HuH-7.5 (cell line): ENCODE measurements around the gene KIF26A.

Experiments used
- DNase-seq: peaks from one replicate; pipeline ENCODE4 v3.0.0; 2011; ENCODE audit warnings: low spot score

The KIF26A gene

DNA sequence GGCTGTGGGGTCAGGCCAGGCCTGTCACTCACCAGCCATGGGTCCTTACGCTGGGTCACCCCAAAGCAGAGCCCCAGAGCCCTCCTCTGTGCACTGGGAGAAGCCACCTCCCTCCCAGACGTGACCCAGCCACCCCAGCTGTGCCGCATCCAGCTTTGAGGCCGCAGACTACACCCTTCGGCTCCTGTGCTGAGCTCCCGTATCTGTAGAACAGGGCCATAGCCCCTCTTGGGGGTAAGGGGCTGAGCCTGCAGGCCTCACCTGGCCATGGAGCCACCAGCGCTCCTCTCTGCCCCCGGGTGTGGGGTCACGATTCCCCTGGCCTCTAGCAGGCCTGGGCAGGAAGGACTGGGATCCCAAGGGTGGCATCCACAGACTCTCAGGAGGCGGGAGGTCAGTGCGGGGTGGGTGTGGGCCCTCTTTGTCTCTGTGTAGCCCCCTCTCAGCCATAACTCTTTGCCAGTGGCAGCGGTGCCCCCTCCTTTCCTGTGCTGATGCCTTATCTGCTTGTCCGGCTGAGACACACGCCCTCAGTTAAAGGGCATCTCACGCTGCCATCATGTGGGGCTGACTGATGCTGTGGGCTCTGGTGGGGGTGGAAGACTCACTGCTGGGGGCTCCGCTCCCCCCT is 36.6 kb upstream of the KIF26A start:
- no peak for DNase-seq

DNA sequence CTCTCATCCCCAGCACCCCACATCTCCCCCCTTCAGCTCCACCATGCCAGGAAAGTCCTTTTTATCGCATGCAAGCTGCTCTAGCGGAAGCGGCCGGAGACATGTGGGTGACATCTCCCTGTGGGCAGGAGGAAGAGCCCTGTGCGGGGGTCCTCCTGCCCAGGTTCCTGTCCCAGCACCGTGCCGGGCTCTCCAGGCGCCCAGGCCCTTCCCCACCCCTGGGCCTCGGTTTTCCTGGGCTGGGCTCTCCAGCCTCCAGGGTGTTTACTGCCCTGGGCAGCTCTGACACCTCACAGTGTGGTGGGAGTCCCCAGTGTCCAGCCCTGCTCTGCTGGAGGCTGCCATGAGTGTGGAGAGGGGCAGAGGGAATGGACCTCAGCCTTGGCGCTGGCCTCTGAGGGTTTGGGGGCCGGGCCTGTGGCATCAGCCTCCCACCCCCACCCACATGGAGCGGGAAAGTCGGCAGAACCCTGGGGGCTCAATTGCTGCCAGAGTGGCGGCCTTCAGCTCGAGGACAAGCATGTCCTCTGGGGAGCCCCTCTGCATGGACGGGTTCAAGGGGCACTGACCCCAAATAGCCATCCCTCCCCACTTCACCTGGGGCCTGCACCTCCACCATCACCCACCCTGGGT is 36.0 kb upstream of the KIF26A start:
- DNase-seq, result no peak

DNA sequence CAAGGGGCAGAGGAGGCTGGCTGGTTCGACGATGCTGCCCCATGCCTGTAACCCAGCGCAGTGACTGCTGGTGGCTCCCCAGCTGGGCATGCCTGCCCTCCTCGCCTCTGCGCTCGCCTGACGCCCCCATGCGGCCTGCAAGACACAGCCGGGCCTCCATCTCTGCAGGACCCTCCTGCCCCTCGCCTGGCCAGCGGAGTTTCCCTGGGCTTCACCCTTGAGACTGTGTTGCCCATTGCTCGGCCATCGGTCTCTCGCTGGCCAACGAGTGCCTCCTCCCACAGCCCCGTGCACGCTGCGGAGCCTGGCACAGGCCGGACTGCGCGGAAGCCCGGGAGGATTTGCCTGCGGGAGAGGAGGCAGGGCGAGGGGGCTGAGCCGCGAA is 35.3 kb upstream of the KIF26A start:
- DNase-seq, result no peak

DNA sequence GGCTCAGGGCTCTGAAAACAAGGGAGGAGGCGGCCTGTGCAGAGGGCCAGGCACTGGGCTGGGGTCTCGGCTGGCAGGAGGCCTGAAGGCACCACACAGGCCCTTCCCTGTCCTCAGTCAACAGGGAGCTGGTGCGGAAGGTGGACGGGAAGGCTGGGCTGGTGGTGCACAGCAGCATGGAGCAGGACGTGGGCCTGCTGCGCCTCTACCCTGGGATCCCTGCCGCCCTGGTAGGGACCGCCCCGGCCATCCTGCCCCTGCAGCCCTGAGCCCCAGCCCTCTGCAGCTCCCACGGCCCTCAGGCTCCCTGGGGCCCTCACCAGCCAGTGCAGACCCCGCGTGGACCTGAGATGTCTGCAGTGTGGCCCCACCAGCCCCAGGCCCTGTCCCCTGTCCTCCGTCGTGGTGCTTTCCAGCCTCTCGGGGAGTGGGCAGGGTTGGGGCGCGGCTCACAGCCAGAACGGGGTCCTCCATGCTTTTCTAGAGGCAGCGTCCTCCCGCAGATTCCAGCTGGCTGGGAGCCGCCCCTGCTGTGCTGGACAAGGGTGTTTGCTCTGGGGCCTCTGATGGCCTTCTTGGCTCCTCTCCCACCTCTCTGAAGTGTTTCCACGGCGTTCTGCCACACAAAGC is 34.8 kb upstream of the KIF26A start:
- no peak for DNase-seq

DNA sequence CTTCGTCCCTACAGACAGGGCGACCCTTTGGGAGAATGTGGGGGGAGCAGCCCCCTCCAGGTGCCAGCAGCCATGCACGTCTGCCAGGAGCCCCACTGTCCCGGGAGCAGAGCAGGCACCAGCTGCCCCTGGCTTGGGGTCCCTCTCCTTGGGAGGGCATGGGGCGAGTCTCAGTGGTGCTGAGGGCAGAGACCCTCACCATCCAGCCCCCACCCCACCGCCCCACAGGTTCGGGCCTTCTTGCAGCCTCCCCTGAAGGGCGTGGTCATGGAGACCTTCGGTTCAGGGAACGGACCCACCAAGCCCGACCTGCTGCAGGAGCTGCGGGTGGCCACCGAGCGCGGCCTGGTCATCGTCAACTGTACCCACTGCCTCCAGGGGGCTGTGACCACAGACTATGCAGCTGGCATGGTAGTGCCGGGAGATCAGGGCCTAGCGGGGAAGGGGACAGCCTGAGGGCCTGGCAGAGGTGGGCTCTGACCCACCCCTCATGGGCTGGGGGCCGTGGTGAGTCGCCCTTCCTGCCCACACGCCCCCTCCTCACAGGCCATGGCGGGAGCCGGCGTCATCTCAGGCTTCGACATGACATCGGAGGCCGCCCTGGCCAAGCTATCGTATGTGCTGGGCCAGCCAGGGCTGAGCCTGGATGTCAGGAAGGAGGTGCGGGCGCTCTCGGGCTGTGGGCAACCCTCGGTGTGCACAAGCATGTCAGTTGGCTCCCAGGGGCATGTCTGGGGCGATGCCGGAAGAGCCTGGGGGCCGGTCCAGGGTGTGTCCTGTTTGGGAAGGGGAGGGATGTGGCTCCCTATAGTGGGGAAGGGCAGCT is 34.1 kb upstream of the KIF26A start:
- DNase-seq, result no peak

DNA sequence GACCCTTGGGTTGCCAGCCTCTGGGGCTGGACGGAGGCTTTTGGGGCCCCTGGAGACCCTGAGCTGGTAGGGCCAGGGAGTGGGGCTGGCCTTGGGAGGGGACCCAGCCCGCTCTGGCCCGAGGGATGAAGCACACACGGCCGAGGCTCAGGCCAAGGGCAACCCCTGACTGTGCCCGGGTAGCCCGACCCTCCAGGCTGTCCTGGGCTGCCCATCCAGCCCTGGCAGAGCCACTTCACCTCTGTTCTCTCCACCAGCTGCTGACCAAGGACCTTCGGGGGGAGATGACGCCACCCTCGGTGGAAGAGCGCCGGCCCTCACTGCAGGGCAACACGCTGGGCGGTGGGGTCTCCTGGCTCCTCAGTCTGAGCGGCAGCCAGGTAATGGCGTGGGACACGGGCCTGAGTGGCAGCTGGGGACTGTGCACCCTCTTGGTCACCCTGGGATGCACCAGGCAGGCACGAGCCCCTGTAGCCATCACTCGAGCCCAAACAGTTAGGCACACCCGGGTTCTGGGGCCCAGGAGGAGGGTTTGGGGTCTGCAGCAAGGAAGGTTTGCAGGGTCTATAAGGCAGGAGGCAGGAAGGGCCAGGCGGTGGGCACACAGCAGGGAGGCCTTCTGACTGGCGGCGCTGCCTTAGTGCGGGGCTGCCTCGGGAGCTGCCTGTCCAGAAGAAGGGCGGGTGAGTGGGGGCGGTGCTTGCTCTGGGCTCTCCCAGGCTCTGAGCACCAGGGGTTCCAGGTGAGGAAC is 33.1 kb upstream of the KIF26A start:
- DNase-seq, result no peak

DNA sequence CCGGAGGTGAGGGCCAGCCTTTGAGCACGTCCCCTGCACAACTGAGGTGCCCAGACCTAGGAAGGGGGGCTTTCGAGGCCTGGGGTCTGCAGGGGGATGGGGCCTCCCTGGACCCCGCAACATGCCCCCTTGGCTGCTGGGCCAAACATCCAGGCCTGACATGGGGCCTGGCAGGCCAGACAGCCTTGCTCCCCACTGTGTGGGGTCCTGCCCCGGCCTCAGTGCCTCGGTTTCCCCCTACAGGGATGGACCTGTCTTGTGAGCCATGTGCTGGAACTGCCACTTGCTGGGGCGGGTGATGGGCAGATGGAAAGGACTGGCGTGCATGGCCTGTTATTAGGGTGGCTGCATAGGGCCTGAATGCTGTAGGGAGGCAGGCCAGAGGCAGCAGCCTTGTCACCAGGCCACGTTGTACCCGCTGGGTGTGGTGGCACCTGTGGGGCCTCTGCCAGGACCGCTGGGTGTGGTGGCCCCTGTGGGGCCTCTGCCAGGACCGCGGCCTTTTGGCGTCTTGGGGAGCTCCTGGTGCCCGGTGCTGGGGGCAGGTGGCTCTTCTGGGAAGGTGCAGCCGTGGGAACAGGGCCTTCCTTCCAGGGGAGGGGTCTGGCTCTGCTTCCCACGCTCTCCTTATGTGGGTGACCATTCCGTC is 32.4 kb upstream of the KIF26A start:
- DNase-seq, result no peak

DNA sequence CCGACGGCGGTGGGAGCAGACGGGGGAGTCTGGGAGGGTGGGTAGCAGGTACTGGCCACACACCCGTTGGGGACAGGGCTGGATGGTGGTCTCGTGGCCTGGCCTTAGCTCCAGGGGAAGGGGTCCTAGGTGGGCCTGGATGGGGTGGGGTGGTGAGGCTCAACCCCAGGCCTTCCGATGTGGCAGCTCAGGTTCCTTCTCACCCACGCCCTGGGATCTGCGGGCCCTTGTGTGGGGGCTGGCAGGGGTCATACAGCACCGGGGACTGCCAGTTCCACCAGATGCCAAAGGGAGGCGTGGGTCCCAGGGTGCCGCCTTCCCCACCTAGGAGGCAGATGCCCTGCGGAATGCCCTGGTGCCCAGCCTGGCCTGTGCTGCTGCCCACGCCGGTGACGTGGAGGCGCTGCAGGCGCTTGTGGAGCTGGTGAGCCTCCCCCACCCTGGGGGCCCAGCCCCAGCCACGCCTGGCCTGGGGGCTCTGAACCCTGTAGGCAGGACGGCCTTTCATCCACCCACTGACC is 31.9 kb upstream of the KIF26A start:
- DNase-seq, result no peak

DNA sequence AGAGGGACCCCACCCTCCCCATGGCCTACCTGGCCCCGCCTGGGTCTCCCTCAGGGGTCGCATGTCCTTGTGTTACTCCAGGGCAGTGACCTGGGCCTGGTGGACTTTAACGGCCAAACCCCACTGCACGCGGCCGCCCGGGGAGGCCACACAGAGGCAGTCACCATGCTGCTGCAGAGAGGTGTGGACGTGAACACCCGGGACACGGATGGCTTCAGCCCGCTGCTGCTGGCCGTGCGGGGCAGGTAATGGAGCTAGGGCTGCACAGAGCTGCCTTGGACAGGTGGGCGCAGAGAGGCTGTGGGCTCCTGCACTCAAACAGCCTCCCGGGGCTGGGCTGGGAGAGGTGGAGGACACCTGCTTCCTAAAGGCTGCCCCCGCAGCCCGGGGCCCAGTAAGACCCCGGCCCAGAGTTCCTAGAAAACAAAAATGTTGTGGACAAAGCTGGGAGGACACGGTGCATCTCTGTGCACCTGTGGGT is 31.2 kb upstream of the KIF26A start:
- no peak for DNase-seq

DNA sequence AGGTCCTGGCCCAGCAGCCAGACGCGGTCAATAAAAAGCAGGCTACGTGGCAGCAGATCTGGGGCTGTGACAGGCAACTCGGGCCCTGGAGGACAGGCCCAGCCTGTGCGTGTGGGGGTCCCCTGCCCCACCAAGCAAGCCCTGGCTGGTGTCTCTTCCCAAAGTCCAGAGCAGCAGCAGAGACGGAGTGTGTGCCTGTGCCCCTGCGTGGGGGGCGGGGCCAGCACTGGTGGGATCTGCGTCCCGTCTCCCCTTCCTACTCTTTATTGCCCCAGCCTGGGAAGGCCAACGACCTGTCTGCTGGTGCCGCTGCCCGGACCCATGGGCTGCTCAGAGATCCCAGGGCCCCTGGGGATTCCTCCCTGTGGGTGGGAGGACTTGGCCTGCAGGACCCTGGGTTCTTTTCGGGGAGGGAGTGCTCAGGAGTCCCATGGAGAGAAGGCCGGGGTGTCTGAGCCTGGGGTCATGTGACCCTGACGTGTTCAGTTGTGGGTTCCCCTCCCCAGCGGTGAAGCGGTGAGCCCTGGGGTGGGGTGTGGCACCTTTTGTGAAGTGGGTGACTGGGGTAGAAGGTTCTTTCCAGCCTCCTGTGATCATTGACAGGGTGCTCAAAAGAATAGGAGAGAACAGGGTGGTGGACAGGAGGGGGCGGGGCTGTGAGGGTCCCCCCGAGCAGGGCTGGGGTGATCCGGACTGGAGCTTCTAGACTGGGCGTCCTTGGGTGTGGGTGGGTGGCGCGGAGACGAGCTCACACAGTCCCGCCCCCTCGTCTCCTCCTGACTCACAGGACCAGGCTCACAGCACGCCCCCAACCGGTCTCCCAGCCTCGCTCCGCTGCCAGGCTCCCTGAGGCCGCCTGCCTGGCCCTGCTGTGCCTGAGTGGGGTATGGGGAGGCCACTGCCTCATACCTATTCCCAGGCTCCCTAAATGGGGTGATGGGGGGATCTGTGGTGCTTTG is 30.5 kb upstream of the KIF26A start:
- DNase-seq, result no peak

DNA sequence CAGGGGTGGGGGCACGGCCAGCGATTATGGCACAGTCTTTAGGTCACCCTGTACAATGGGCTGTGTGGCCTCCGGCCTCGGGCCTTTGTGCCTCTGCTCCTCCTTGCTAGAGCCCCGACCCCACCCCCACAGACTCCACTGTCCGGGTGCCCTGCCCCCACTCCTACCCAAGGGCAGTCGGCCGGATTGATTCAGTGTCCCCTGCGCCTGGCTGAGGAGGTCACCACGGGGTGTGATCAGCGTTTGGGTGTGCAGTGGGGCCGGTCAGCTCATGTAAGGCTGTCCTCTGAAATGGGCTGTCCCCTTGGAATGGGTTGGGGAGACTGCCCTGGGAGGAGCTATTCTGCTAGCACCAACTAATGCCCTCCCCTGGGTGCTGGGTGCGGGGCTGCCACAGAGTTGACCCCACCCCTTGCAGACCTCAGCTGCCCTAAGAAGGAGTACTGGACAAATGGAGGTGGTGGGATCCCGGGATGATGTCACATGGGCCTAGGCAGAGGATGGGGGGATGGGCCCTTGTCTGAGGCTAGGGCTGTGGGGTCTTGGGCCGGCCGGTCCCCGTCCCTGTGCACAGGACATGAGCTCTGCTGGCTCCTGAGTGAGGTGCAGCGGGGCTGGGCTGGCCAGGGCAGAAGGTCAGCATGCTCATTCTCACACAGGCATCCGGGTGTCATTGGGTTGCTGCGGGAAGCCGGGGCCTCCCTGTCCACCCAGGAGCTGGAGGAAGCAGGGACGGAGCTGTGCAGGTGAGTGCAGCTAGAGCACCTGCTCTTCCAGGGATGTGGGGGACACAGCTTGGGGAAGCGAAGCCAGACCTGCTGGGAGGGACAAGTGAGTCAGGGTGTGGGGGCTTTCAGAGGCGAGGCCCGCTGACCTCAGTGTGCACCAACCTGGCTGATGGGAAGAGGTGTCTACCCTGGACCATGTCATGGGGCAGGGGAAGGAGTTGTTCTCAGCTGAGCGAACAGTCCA is 29.5 kb upstream of the KIF26A start:
- DNase-seq, result no peak

DNA sequence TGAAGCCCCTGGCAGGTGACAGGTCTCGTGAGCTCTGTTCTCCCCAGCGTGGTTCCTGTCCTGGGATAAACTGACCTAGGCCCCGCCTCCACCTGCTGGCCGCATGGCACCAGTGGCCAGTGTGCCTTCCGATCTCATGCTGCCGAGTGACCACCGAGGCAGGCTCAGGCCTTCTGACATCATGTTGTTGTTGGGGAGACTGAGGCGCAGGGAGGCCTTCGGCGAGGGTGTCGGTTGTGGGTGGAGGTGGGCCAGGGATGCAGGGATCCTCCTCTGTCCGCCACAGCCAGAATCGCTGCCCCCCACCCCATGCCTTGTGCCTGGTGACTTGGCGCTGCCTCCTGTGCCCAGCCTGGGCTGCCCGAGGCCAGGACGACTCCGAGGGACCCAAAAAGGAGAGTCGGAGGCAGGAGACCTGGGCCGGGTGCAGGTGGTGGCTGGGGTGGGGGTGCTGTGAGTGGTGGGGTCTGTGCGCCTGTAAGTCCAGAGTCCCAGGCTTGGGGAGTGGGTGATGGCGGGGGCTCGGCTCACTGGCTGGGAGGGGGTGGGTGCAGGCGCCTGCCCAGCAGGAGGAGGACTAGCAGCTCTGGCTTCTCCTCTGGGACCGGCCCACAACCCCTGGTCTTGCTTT is 28.5 kb upstream of the KIF26A start:
- no peak for DNase-seq

DNA sequence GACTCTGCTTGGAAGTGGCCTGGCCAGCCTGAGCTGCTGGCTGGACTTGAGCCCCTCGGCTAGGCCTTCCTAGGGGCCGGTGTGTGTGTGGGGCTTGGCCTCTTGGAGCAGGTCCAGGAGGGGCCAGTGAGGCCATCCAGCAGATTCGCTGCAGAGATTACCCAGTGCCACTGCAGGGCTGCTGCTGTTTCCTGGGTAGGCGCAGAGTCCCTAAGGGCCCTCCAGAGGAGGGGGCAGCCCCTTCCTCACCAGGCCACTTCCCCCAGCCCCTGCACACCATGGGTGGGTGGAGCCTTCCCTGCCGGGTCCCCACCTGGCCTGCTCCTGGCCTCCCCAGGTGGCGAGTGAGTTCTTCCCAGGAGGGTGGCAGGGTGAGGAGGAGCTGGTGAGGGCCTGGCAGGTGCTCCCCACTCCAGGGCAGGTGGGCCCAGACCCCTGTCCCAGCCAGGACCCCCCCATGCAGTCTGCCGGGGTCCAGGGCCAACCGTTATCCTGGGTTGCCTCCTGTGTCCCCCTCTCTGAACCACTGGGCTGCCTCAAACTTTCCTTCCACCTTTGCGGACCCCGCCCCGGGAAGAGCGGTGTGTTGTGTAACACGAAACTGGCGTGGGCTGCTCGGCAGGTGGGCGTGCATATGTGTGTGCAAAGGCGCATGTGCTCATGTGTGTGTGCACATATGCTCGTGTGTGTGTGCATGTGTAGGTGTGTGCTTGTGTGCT is 27.7 kb upstream of the KIF26A start:
- no peak for DNase-seq

DNA sequence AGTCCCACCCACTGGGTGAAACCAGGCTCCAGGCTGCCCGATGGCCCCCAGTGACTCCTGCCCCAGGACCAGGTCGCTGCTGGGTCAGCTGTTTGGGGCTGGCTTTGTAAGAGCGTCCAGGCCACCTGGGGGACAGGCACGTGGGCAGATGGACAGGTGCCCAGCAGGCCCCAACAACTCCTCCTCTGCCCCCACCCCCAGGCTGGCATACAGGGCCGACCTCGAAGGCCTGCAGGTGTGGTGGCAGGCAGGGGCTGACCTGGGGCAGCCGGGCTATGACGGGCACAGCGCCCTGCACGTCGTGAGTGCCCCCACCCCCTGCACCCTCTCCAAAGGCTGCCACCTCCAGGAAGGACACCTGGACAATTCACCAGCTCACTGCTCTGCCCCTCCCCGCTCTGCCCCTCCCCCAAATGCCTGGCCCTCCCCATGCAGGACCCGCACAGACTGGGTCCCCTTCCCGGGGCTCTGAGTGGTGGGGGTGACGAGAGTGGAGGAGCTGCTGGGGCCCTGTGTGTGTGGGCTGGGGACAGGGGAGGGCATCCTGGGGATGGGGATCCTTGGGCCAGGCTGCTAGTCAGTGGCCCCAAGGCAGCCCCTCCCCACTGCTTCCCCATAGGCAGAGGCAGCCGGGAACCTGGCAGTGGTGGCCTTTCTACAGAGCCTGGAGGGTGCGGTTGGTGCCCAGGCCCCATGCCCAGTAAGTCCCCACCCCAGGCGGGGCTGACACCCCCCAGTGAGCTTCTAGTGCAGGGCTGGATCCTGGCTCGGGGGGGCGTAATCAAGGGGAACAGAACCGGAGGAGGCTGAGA is 26.9 kb upstream of the KIF26A start:
- DNase-seq, result no peak

DNA sequence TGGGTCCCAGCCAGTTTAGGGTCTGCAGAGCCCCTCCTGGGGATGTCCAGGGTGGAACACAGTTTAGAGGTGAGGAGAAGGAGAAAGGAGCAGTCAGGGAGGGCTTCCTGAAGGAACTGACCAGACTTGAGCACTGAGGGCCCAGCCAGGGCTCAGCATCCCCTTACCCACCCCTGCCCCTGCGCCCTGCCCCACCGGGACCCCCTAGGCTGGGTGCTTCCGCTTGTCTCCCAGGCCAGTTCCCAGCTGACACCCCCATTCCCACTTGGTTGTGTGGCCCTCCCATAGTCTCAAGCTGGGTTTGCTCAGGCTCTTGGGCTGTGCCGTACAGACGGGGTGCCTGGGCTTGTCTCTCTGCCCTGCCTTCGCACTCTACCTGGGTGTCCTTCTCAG is 26.3 kb upstream of the KIF26A start:
- no peak for DNase-seq

DNA sequence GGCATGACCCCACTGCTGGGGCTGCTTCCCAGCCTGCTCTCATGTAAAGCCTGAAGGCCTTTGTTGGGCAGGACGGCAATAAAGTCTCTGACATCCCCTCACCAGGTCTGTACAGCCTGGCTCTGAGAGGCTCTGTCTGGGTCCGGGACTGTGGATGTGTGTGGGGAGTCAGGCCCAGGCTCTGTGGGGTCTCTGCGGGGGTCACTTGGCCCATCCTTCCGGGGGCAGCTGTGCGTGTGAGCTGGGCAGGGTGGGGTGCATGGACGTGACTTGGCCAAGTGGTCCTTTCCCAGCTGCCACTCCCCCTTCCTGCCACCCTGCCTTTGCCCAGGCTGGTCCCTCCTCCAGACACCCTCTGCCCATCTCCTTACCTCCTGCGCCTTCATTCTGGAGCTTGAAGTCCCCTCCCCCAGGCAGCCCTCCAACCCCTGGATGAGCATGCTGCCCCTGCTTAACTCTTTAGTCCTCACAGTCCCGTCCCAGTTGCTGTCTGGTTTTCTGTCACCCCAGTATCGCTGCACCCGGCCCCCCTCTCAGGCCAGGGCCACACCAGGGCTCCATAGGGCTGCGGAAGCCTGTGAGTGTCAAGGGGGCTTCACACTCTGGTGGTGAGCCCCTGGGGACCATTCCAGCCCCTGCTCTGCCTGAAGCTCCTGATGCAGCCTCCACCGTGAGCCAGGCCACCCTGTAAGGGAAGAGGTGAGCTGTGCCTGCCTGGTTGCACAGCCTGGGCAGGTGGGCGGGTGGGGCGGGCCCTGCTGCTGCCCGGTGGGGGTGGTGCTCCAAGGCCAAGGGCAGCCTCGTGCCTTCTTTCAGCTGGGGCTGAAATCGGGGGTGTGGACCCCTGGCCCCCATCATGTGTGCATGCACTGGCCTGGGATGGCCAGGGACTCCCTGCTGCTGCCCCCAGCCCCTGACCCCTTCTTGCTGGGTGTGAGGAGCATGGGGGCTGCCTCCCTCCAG is 25.5 kb upstream of the KIF26A start:
- no peak for DNase-seq
